ENCODE data around the gene POU3F1.

- TF ChIP-seq CTCF (IDR thresholded peaks at IDR 0.05; ENCODE audit: low read length) (no peak), EZH2 (IDR thresholded peaks at IDR 0.05; ENCODE audit: borderline replicate concordance, low read length) (no peak)
These were observed 47.3 kb upstream of the POU3F1 start for GRCh38 chr1:38093569-38094520.
